Aorta (tissue), 5 donors: ENCODE measurements around the gene NKPD1. TPM values are rescaled to one million over a fixed set of nuclear protein-coding genes. Genes with fewer than 3 reads are reported as not detected.

ENCODE experiments used
- ATAC-seq: fragments of 200-7000 bp; cut with Tn5 transposase; one replicate; pipeline ENCODE4 v1.9.1; 2022; ENCODE audit warnings: moderate library complexity; ENCODE audit not compliant: low FRiP score
- DNase-seq, 2 donors: peaks; one replicate each; pipeline ENCODE4 v3.0.0-alpha.2; 2020
- H3K27ac ChIP-seq, 2 donors: one replicate each; pipeline ENCODE4 v1.5.1; 2013; ENCODE audit warnings: low read length in 2 of 2, mild to moderate bottlenecking in 2 of 2, moderate library complexity in 2 of 2, control low read depth in 1 of 2, inconsistent platforms in 1 of 2, low read depth in 1 of 2
- H3K27me3 ChIP-seq, 2 donors: one replicate each; pipeline ENCODE4 v1.6.1; 2013; ENCODE audit warnings: control low read depth in 1 of 2, low read length in 1 of 2, mild to moderate bottlenecking in 1 of 2, moderate library complexity in 1 of 2; ENCODE audit not compliant: insufficient read depth in 2 of 2, control insufficient read depth in 1 of 2
- H3K36me3 ChIP-seq, 2 donors: one replicate each; pipeline ENCODE4 v1.6.1; 2013; ENCODE audit warnings: control low read depth in 1 of 2, low read length in 1 of 2, mild to moderate bottlenecking in 1 of 2; ENCODE audit not compliant: insufficient read depth in 2 of 2, control insufficient read depth in 1 of 2
- H3K4me1 ChIP-seq, 2 donors: one replicate each; pipeline ENCODE4 v1.6.1; 2013; ENCODE audit warnings: low read length in 2 of 2, control low read depth in 1 of 2, mild to moderate bottlenecking in 1 of 2, moderate library complexity in 1 of 2; ENCODE audit not compliant: insufficient read depth in 2 of 2, control insufficient read depth in 1 of 2
- H3K4me3 ChIP-seq, 2 donors: one replicate each; pipeline ENCODE4 v1.5.1; 2013; ENCODE audit warnings: low read length in 2 of 2, control low read depth in 1 of 2, mild to moderate bottlenecking in 1 of 2
- H3K9me3 ChIP-seq: one replicate; pipeline ENCODE4 v1.6.1; 2013; ENCODE audit warnings: mild to moderate bottlenecking, low read length; ENCODE audit not compliant: control insufficient read depth
- WGBS, 2 donors: extraction: QIAGEN DNeasy Blood & Tissue Kit; methylation state at CpG; one replicate each; pipeline ENCODE4 v1.1.7; 2013; 5-methylcytosine and 5-hydroxymethylcytosine counted together
- intact Hi-C, 2 donors: fragments of 100-400 bp; cut with DNase I; formaldehyde crosslinking; loops; one replicate each; pipeline versions ENCODE4 v1.14.2 to v1.15.0; 2022
- long read RNA-seq, 2 donors: library from polyadenylated mRNA; unstranded; transcript quantifications; one replicate each; pipeline ENCODE4 v2.0.0, GENCODE V29; 2020 to 2021
- polyA plus RNA-seq, 2 donors: library from polyadenylated mRNA; stranded (reverse); fragments of 200-250 nt; gene quantifications; one replicate each; pipeline ENCODE4 v1.2.3, GENCODE V29; 2013
- total RNA-seq, 2 donors: library from RNA; stranded (reverse); fragmentation: NEBNext Ultra II Directional; extraction: Animal tissue kit (Norgen Biotek cat#: 25700); gene quantifications; one replicate each; pipeline ENCODE4 v1.2.1, GENCODE V29; 2021
- donor health status: healthy with polysubstance abuse.
- donor health status: Bipolar disorder and iron deficiency.
- donor health status: DM: no; HTN: no; CAD: no.
- donor health status: DM: no; HTN: no; CAD: no.
- donor health status: DM: yes; HTN: yes; CAD: no.

The NKPD1 gene, protein sequence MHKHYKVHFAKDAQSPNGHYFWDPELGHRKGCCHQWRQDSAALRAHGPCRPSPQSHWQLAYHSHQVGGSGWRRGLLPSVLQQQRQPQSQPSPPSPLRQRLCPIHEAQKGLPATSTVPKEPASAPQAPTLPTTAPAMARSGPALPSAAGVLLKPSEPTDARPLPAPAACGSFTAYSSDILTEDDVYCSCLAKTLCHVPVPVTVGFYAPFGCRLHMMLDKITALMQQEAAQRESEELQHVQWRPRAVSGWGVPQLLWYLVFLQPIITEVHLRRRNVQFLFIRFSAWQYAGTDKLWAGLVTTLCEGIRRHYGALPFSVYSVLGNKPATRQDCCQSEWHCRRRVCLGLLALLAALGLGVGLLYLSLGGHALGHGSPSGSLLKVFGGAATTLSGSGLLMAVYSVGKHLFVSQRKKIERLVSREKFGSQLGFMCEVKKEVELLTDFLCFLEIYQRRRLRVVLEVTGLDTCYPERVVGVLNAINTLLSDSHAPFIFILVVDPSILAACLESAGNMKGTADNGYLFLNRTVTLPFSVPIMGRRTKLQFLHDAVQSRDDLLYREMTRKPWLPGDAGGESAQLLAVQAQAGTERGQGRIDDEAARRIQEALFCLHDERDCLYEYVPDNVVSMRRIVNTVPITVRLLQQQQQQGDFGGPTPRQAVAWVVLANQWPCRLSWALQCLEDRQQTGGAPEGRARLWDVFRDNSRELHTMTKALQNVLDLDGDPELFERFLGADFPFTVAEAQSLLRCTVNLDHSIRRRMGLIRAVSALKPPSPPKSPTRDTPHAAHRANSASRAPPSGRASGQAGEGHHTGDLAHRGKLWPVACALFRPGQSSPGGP
- total RNA-seq (not detected), polyA plus RNA-seq (under 1 TPM in 1 of 2 donors, not detected in 1; 0.05 TPM)
- long read RNA-seq, donor 1, result 0 reads
- long read RNA-seq, donor 2, result 0 reads

- H3K4me1 ChIP-seq, result no peaks in the 10 kb centered on the region
- DNase-seq (no peak), ATAC-seq (no peak)
- H3K27ac ChIP-seq, result no peak within 1 kb of the TSS
- intact Hi-C loops, result no loop called here
- H3K36me3 ChIP-seq, result no peaks in the 10 kb centered on the region
- no peaks in the 10 kb centered on the region for H3K9me3 ChIP-seq
- H3K4me3 ChIP-seq, result no peak within 1 kb of the TSS
- no peaks in the 10 kb centered on the region for H3K27me3 ChIP-seq
- 42 to 44% methylated on average over 29 of the region's 29 CpGs for WGBS, 2 donors
Measured at GRCh38 chr19:45160870-45161737, at the start of gene NKPD1. Gene NKPD1, minus strand, starts transcription at chr19:45160982. Its CDS starts 832 bp downstream, at chr19:45160150.

GRCh38 chr19:45206328-45206727, 45.5 kb upstream of the NKPD1 start:
- Histone ChIP-seq H3K4me3 (no peak overlapping the region), H3K27ac (no peak overlapping the region), H3K27me3 (no peaks in the 10 kb centered on the region), H3K4me1 (no peaks in the 10 kb centered on the region), H3K36me3 (no peaks in the 10 kb centered on the region), H3K9me3 (no peaks in the 10 kb centered on the region)
- ATAC-seq (no peak), DNase-seq (no peak)
- 92 to 96% methylated on average over 3 of the region's 3 CpGs for WGBS, 2 donors
- intact Hi-C loops, result no loop called here

GRCh38 chr19:45205810-45206209, 45.0 kb upstream of the NKPD1 start:
- WGBS, 2 donors, result 86 to 88% methylated on average over 12 of the region's 12 CpGs
- H3K4me3 ChIP-seq, result no peak overlapping the region
- ATAC-seq (no peak), DNase-seq (no peak)
- no peaks in the 10 kb centered on the region for H3K9me3 ChIP-seq
- intact Hi-C loops, result no loop called here
- H3K36me3 ChIP-seq, result no peaks in the 10 kb centered on the region
- no peaks in the 10 kb centered on the region for H3K27me3 ChIP-seq
- H3K27ac ChIP-seq, result no peak overlapping the region
- H3K4me1 ChIP-seq, result no peaks in the 10 kb centered on the region

GRCh38 chr19:45202637-45203036, 41.9 kb upstream of the NKPD1 start:
- Histone ChIP-seq H3K4me1 (no peaks in the 10 kb centered on the region), H3K4me3 (no peak overlapping the region), H3K27ac (no peak overlapping the region), H3K27me3 (no peaks in the 10 kb centered on the region), H3K9me3 (no peaks in the 10 kb centered on the region), H3K36me3 (no peaks in the 10 kb centered on the region)
- ATAC-seq (no peak), DNase-seq (no peak)
- intact Hi-C loops, result no loop called here
- 90 to 91% methylated on average over 6 of the region's 6 CpGs for WGBS, 2 donors

GRCh38 chr19:45200568-45200967, 39.8 kb upstream of the NKPD1 start:
- H3K4me3 ChIP-seq, result no peak overlapping the region
- H3K36me3 ChIP-seq, result no peaks in the 10 kb centered on the region
- ATAC-seq (no peak), DNase-seq (no peak)
- H3K27me3 ChIP-seq, result no peaks in the 10 kb centered on the region
- no peaks in the 10 kb centered on the region for H3K4me1 ChIP-seq
- WGBS, 2 donors, result 55 to 67% methylated on average over 4 of the region's 4 CpGs
- no peak overlapping the region for H3K27ac ChIP-seq
- intact Hi-C loops, result no loop called here
- no peaks in the 10 kb centered on the region for H3K9me3 ChIP-seq

GRCh38 chr19:45195764-45196163, 35.0 kb upstream of the NKPD1 start:
- Histone ChIP-seq H3K36me3 (no peaks in the 10 kb centered on the region), H3K27me3 (no peaks in the 10 kb centered on the region), H3K9me3 (no peaks in the 10 kb centered on the region), H3K27ac (no peak overlapping the region), H3K4me1 (no peaks in the 10 kb centered on the region), H3K4me3 (no peak overlapping the region)
- intact Hi-C loops, result no loop called here
- ATAC-seq, result no peak
- no peak for DNase-seq
- WGBS, 2 donors, result 90% methylated on average over 6 of the region's 6 CpGs

GRCh38 chr19:45191375-45191774, 30.6 kb upstream of the NKPD1 start:
- H3K4me1 ChIP-seq, result no peaks in the 10 kb centered on the region
- ATAC-seq, result no peak
- intact Hi-C loops, result no loop called here

GRCh38 chr19:45189971-45190370, 29.2 kb upstream of the NKPD1 start:
- Histone ChIP-seq H3K4me3 (no peak overlapping the region), H3K9me3 (no peaks in the 10 kb centered on the region), H3K36me3 (no peaks in the 10 kb centered on the region), H3K27me3 (no peaks in the 10 kb centered on the region), H3K27ac (no peak overlapping the region), H3K4me1 (no peaks in the 10 kb centered on the region)
- no peak for ATAC-seq
- intact Hi-C loops, result no loop called here
- no peak for DNase-seq
- 85 to 100% methylated on average over 1 of the region's 1 CpG for WGBS, 2 donors

More at GRCh38 chr19:45191375-45191774, 30.6 kb upstream of the NKPD1 start:
- H3K27ac ChIP-seq, result no peak overlapping the region
- no peak overlapping the region for H3K4me3 ChIP-seq
- no peaks in the 10 kb centered on the region for H3K36me3 ChIP-seq
- 95 to 96% methylated on average over 4 of the region's 4 CpGs for WGBS, 2 donors
- DNase-seq, result no peak
- H3K27me3 ChIP-seq, result no peaks in the 10 kb centered on the region
- no peaks in the 10 kb centered on the region for H3K9me3 ChIP-seq
